22Rv1 (cell line): ENCODE data around the gene ACLY.
A peak's percentile ranks its signal among the peaks of the same experiment; 100 is the strongest.

Experiments
- CTCF ChIP-seq: fragments of 450-650 bp; IDR thresholded peaks from 2 replicates; pipeline ENCODE4 v1.5.1; 2017; ENCODE audit warnings: mild to moderate bottlenecking
- ZFX ChIP-seq: fragments of 450-650 bp; IDR thresholded peaks from 2 replicates; pipeline ENCODE4 v1.6.1; 2017; ENCODE audit warnings: antibody characterized with exemption, borderline replicate concordance

DNA sequence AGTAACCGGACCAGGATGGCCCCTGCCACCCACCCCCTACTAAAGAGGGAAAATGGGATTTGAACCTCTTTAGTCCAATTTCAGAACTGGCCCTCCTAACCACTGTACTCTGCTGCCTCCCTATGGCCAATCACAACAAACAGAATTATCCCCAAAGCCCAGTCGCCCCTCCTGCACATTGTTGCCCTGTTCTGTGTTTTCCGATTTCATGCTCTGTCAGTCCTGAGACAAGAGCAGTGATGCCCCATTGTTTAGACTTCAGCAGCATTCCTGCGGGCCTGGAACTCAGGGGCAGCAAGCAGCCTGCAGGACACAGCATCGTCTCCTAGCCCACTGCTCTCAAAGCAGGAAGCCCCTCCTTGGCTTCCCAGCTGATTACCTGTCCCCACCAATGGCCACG, 33.0 kb downstream of the ACLY start:
- peak; percentile 26 for TF ChIP-seq CTCF
- no peak for TF ChIP-seq ZFX
